H1 (cell line): ENCODE results near the gene SSH2.

ENCODE experiments used
- CBX5 ChIP-seq: fragments of 300-800, 300-1000 bp; sonication (generic); IDR thresholded peaks from 2 replicates; pipeline ENCODE4 v1.7.1; 2016; ENCODE audit warnings: antibody characterized with exemption, low read length, low read depth
- CHD2 ChIP-seq: IDR thresholded peaks from 2 replicates; pipeline ENCODE4 v1.6.1; 2012; ENCODE audit warnings: low read length, improper control_type of control experiment
- CTCF ChIP-seq, 3 experiments: IDR thresholded peaks; 1 replicate in 2 of 3; 2 replicates in 1 of 3; pipeline versions ENCODE4 v1.5.1 to v1.6.1; 2011; ENCODE audit warnings: low read length in 3 of 3, mild to moderate bottlenecking in 3 of 3, inconsistent platforms in 2 of 3, low read depth in 1 of 3, moderate library complexity in 1 of 3; ENCODE audit not compliant: insufficient read depth in 1 of 3; ENCODE audit errors: control extremely low read depth in 1 of 3
- EP300 ChIP-seq, 2 experiments: IDR thresholded peaks; 1 replicate in 1 of 2; 2 replicates in 1 of 2; pipeline ENCODE4 v1.6.1; 2011 to 2012; ENCODE audit warnings: low read depth in 2 of 2, low read length in 2 of 2, mild to moderate bottlenecking in 2 of 2, borderline replicate concordance in 1 of 2, inconsistent platforms in 1 of 2, moderate library complexity in 1 of 2
- EZH2 ChIP-seq: fragments of 200-600 bp; sonication (generic); IDR thresholded peaks from 2 replicates; pipeline ENCODE4 v1.7.1; 2012; ENCODE audit warnings: low read depth, mild to moderate bottlenecking, moderate library complexity, low read length, inconsistent platforms; ENCODE audit not compliant: severe bottlenecking
- JUND ChIP-seq: IDR thresholded peaks from 2 replicates; pipeline ENCODE4 v1.6.1; 2011; ENCODE audit warnings: mild to moderate bottlenecking, improper control_type of control experiment, low read length
- POLR2AphosphoS5 ChIP-seq: IDR thresholded peaks from 2 replicates; pipeline ENCODE4 v1.6.1; 2011; ENCODE audit warnings: low read depth, low read length
- YY1 ChIP-seq: IDR thresholded peaks from 2 replicates; pipeline ENCODE4 v1.6.1; 2011; ENCODE audit warnings: low read depth, mild to moderate bottlenecking, low read length
- ZNF274 ChIP-seq: IDR thresholded peaks from 2 replicates; pipeline ENCODE4 v1.7.0; 2012; ENCODE audit warnings: low read length, borderline replicate concordance; ENCODE audit errors: extremely low read depth

- TF ChIP-seq POLR2AphosphoS5 (peak; percentile 37; the same call in 1 of the 2 replicates), YY1 (0 out of 2 replicates have a peak, but pooled peaks have one; percentile 19), ZNF274 (no peak), JUND (no peak), EP300 (IDR thresholded peaks at IDR 0.05; ENCODE audit: borderline replicate concordance in 1 of 2, low read depth in 2 of 2, low read length in 2 of 2) (0 out of 3 replicates have a peak, but pooled peaks of 1 of the 2 experiments have one; percentile 38), CTCF (IDR thresholded peaks at IDR 0.05; ENCODE audit: control extremely low read depth in 1 of 3, insufficient read depth in 1 of 3, low read depth in 1 of 3, low read length in 3 of 3) (peak; percentile 79 to 91 (median 81)), CHD2 (no peak), CBX5 (no peak), EZH2 (no peak)
These were observed 312.4 kb downstream of the SSH2 start for GRCh38 chr17:29617481-29618271.
